HCT116 (cell line): Measurements from ENCODE around the gene SMCO4. TPM values are rescaled to one million over a fixed set of nuclear protein-coding genes. Genes with fewer than 3 reads are reported as not detected.

ENCODE experiments used
- ATAC-seq: fragments of 200-7000 bp; cut with Tn5 transposase; 2 replicates; pipeline ENCODE4 v1.9.1; 2020; ENCODE audit warnings: mild to moderate bottlenecking, moderate library complexity
- BruUV-seq: library from RNA; stranded (reverse); fragments of 400-500 nt; replicated peaks from 2 replicates; lab custom pipeline; 2021; lab: Mats Ljungman, UMichigan
- CTCF ChIA-PET: fragments of 300-600 bp; sonication (Branson Sonifier 250); formaldehyde crosslinking; loops from one replicate; lab custom pipeline; 2021; ENCODE audit warnings: antibody characterized with exemption; lab: Charles Lee
- POLR2A ChIA-PET: fragments of 300-600, 350-600 bp; sonication (Branson Sonifier 250); formaldehyde crosslinking; loops from one replicate; lab custom pipeline; 2021; ENCODE audit warnings: antibody characterized with exemption; lab: Charles Lee
- RAD21 ChIA-PET, 2 experiments: fragments of 300-600 bp; sonication (Branson Sonifier 250); formaldehyde crosslinking; loops; one replicate each; lab custom pipeline; 2023; ENCODE audit warnings: low total read pairs in 2 of 2; ENCODE audit not compliant: uncharacterized antibody in 2 of 2, unreplicated experiment in 2 of 2, low non-redundant PET in 1 of 2; lab: Charles Lee
- DNase-seq: peaks from one replicate; pipeline ENCODE4 v3.0.0-alpha.2; 2010; ENCODE audit warnings: low read depth, low spot score
- H2AFZ ChIP-seq: fragments of 200-600 bp; shearing (Covaris generic), sonication (generic); 2 replicates; pipeline ENCODE4 v1.6.1; 2017; ENCODE audit warnings: low read depth, mixed run types, mixed read lengths, antibody characterized with exemption, low read length; ENCODE audit not compliant: poor library complexity, severe bottlenecking
- H3K27ac ChIP-seq: 2 replicates; pipeline ENCODE4 v1.5.1; 2012; ENCODE audit warnings: low read depth, low read length
- H3K27me3 ChIP-seq: fragments of 200-600 bp; sonication (generic); 2 replicates; pipeline ENCODE4 v1.6.1; 2016; ENCODE audit warnings: mixed run types, low read length, mixed read lengths; ENCODE audit not compliant: insufficient read depth
- H3K36me3 ChIP-seq, 2 experiments: fragments of 200-500 bp in 1 of 2; fragments of 200-600 bp in 1 of 2; sonication (Bioruptor generic) in 1 of 2; sonication (generic) in 1 of 2; 2 replicates each; pipeline versions ENCODE4 v1.5.1 to v1.6.1; 2014 to 2016; ENCODE audit warnings: low read length in 2 of 2, inconsistent platforms in 1 of 2, mixed read lengths in 1 of 2, mixed run types in 1 of 2; ENCODE audit not compliant: insufficient read depth in 2 of 2, control insufficient read depth in 1 of 2
- H3K4me1 ChIP-seq, 2 experiments: fragments of 200-600 bp in 1 of 2; sonication (generic) in 1 of 2; 2 replicates each; pipeline versions ENCODE4 v1.5.1 to v1.6.1; 2012 to 2017; ENCODE audit warnings: low read length in 2 of 2, inconsistent platforms in 1 of 2, mild to moderate bottlenecking in 1 of 2, mixed read lengths in 1 of 2, mixed run types in 1 of 2, moderate library complexity in 1 of 2; ENCODE audit not compliant: insufficient read depth in 2 of 2, control insufficient read depth in 1 of 2
- H3K4me2 ChIP-seq: fragments of 200-600 bp; sonication (generic); 2 replicates; pipeline ENCODE4 v1.6.1; 2017; ENCODE audit warnings: mixed run types, low read length, mixed read lengths
- H3K4me3 ChIP-seq, 2 experiments: fragments of 200-600 bp in 1 of 2; sonication (generic) in 1 of 2; replicated peaks in 1 of 2; 2 replicates each; pipeline ENCODE4 v1.5.1; 2011 to 2016; ENCODE audit warnings: low read length in 2 of 2, control low read depth in 1 of 2, low read depth in 1 of 2, mild to moderate bottlenecking in 1 of 2, mixed read lengths in 1 of 2, mixed run types in 1 of 2
- H3K79me2 ChIP-seq: fragments of 200-600 bp; sonication (generic); 2 replicates; pipeline ENCODE4 v1.6.1; 2017; ENCODE audit warnings: mild to moderate bottlenecking, mixed run types, low read length, moderate library complexity, mixed read lengths; ENCODE audit not compliant: insufficient read depth
- H3K9ac ChIP-seq: fragments of 200-600 bp; sonication (generic); 2 replicates; pipeline ENCODE4 v1.6.1; 2016; ENCODE audit warnings: low read length, mixed read lengths
- H3K9me2 ChIP-seq: fragments of 200-600 bp; sonication (generic), shearing (Covaris generic); 2 replicates; pipeline ENCODE4 v1.6.1; 2017; ENCODE audit warnings: mixed run types, mild to moderate bottlenecking, moderate library complexity; ENCODE audit not compliant: insufficient read depth
- H3K9me3 ChIP-seq, 2 experiments: fragments of 200-500 bp in 1 of 2; fragments of 200-600 bp in 1 of 2; sonication (Bioruptor generic) in 1 of 2; sonication (generic) in 1 of 2; 2 replicates each; pipeline ENCODE4 v1.6.1; 2014 to 2017; ENCODE audit warnings: low read length in 2 of 2, mixed read lengths in 2 of 2, inconsistent platforms in 1 of 2, low read depth in 1 of 2, mild to moderate bottlenecking in 1 of 2, mixed run types in 1 of 2, moderate library complexity in 1 of 2; ENCODE audit not compliant: control insufficient read depth in 1 of 2, insufficient read depth in 1 of 2
- H4K20me1 ChIP-seq: fragments of 200-600 bp; sonication (generic), shearing (Covaris generic); 2 replicates; pipeline ENCODE4 v1.6.1; 2017; ENCODE audit warnings: mixed run types, mild to moderate bottlenecking, moderate library complexity; ENCODE audit not compliant: insufficient read depth
- CBX3 ChIP-seq: IDR thresholded peaks from 2 replicates; pipeline ENCODE4 v1.6.1; 2012; ENCODE audit warnings: low read depth
- ELF1 ChIP-seq: IDR thresholded peaks from 2 replicates; pipeline ENCODE4 v1.6.1; 2012; ENCODE audit warnings: low read depth, borderline replicate concordance
- POLR2AphosphoS5 ChIP-seq: IDR thresholded peaks from 2 replicates; pipeline ENCODE4 v1.6.1; 2011; ENCODE audit warnings: mild to moderate bottlenecking, low read depth, low read length, moderate library complexity
- SIN3A ChIP-seq: IDR thresholded peaks from 2 replicates; pipeline ENCODE4 v1.6.1; 2012; ENCODE audit warnings: low read depth
- SRF ChIP-seq: IDR thresholded peaks from 2 replicates; pipeline ENCODE4 v1.6.1; 2012; ENCODE audit warnings: low read depth
- intact Hi-C: fragments of 100-400 bp; cut with micrococcal nuclease; formaldehyde crosslinking; loops from 2 replicates; pipeline ENCODE4 v1.10.0; 2022
- total RNA-seq: library from RNA; stranded (reverse); gene quantifications from one replicate; pipeline ENCODE4 v1.2.1, GENCODE V29; 2021; ENCODE audit not compliant: unreplicated experiment
- TF ChIP-seq, protein P1 (sequence below): IDR thresholded peaks from 2 replicates; pipeline ENCODE4 v1.6.1; 2011; ENCODE audit warnings: mild to moderate bottlenecking, low read length, moderate library complexity; ENCODE audit not compliant: insufficient replicate concordance; ENCODE audit errors: extremely low read depth
- TF ChIP-seq, protein P2 (sequence below): IDR thresholded peaks from 2 replicates; pipeline ENCODE4 v1.6.1; 2012; ENCODE audit warnings: low read depth
- TF ChIP-seq, protein P3 (sequence below), 3 experiments: fragments of 200-600 bp in 1 of 3; sonication (generic) in 1 of 3; IDR thresholded peaks in 2 of 3; conservative IDR thresholded peaks in 1 of 3; 2 replicates each; pipeline ENCODE4 v1.5.1; 2012 to 2017; ENCODE audit warnings: low read depth in 2 of 3, low read length in 2 of 3, antibody characterized with exemption in 1 of 3, borderline replicate concordance in 1 of 3, control low read depth in 1 of 3, mild to moderate bottlenecking in 1 of 3, mixed read lengths in 1 of 3, mixed run types in 1 of 3, moderate library complexity in 1 of 3; ENCODE audit not compliant: insufficient read depth in 1 of 3

Gene SMCO4
- total RNA-seq, 1 experiment from 2014 or later: 23.1 TPM

DNA sequence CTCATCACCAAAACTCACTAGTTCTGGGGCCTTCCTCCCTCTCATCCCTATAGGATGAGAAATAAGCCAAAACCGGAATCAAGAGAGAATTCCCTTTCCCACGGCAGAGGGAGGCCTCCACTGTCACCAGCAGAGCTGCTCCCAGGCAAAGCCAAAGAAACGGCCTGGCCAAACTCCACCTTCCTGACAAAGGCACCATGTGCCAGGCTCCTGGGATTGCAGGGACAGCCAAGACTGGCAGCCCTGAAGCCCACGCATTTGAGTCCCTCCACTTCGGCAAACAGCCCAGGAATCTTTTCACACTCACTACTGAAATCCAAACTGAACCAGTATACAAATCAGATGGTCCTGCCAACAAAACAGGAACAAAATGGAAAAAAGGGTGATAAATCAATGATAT lies 6.1 kb downstream of the SMCO4 start:
- no peak for ATAC-seq
- CTCF ChIA-PET: no interaction called here
- Histone ChIP-seq H3K4me3 (no peak overlapping the region), H4K20me1 (no peaks in the 10 kb centered on the region), H3K4me1 (peaks cover 6 to 8% of the 10 kb centered on the region in 2 experiments), H2AFZ (no peak overlapping the region), H3K27ac (no peak overlapping the region), H3K36me3 (no peaks in the 10 kb centered on the region), H3K27me3 (no peaks in the 10 kb centered on the region), H3K79me2 (peaks cover 19% of the 10 kb centered on the region), H3K9me3 (no peaks in the 10 kb centered on the region), H3K9ac (no peak overlapping the region), H3K4me2 (no peak overlapping the region), H3K9me2 (no peaks in the 10 kb centered on the region)
- intact Hi-C loops: no loop called here
- POLR2A ChIA-PET: no interaction called here
- RAD21 ChIA-PET: no interaction called here
- no TSS peak for BruUV-seq
- DNase-seq: no peak
- TF ChIP-seq, protein P1, sequence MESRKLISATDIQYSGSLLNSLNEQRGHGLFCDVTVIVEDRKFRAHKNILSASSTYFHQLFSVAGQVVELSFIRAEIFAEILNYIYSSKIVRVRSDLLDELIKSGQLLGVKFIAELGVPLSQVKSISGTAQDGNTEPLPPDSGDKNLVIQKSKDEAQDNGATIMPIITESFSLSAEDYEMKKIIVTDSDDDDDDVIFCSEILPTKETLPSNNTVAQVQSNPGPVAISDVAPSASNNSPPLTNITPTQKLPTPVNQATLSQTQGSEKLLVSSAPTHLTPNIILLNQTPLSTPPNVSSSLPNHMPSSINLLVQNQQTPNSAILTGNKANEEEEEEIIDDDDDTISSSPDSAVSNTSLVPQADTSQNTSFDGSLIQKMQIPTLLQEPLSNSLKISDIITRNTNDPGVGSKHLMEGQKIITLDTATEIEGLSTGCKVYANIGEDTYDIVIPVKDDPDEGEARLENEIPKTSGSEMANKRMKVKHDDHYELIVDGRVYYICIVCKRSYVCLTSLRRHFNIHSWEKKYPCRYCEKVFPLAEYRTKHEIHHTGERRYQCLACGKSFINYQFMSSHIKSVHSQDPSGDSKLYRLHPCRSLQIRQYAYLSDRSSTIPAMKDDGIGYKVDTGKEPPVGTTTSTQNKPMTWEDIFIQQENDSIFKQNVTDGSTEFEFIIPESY: no peak
- TF ChIP-seq SRF (no peak), POLR2AphosphoS5 (no peak)

DNA sequence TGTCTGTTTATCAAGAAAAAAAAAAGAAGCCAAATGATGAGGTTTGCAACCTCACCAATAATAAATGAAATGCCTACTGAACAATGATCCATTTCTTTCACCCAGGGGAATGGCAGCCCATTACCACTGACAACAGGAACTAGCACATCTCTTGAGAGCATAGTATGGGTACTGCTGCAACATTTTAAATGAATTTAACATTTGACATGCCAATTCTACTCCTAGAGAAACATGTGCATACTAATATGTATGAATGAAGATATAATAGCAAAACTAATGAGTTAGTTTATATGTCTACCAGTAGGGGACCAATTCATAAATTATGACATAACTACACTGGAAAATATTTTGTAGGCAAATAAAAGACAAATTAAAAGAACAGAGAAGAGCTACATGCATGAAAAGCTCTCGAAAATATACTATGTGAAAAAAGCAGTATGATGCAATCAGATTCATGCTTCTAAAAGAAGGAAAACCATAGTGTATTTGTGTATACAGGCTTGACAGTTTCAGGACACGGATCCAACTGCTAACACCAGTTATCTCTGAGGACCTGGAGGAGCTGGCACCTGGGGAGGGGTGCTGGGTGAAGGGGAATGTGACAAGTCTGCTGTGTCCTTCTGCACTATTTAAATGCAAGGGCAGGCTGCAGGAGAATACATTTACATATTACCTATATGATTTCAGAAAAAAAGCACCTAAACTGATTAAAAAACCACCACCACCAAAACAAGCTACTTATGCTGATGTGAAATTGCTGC lies 6.9 kb downstream of the SMCO4 start:
- no peak overlapping the region for H3K4me2 ChIP-seq
- H3K9me2 ChIP-seq: no peaks in the 10 kb centered on the region
- H3K9ac ChIP-seq: no peak overlapping the region
- H3K36me3 ChIP-seq: no peaks in the 10 kb centered on the region
- H2AFZ ChIP-seq: no peak overlapping the region
- intact Hi-C loops: no loop called here
- ChIA-PET CTCF (no interaction called here), RAD21 (no interaction called here), POLR2A (no interaction called here)
- H3K4me1 ChIP-seq: peaks cover 0 to under 1% of the 10 kb centered on the region in 2 experiments; a peak in 1 of 4 replicates
- no peak overlapping the region for H3K4me3 ChIP-seq
- no peaks in the 10 kb centered on the region for H3K9me3 ChIP-seq
- DNase-seq: no peak
- H3K27me3 ChIP-seq: no peaks in the 10 kb centered on the region
- no peak for ATAC-seq
- no peaks in the 10 kb centered on the region for H4K20me1 ChIP-seq
- no peak overlapping the region for H3K27ac ChIP-seq
- peaks cover 18% of the 10 kb centered on the region for H3K79me2 ChIP-seq
- no TSS peak for BruUV-seq
- TF ChIP-seq SRF (no peak), ELF1 (no peak), CBX3 (no peak), SIN3A (no peak)
- TF ChIP-seq, protein P2, sequence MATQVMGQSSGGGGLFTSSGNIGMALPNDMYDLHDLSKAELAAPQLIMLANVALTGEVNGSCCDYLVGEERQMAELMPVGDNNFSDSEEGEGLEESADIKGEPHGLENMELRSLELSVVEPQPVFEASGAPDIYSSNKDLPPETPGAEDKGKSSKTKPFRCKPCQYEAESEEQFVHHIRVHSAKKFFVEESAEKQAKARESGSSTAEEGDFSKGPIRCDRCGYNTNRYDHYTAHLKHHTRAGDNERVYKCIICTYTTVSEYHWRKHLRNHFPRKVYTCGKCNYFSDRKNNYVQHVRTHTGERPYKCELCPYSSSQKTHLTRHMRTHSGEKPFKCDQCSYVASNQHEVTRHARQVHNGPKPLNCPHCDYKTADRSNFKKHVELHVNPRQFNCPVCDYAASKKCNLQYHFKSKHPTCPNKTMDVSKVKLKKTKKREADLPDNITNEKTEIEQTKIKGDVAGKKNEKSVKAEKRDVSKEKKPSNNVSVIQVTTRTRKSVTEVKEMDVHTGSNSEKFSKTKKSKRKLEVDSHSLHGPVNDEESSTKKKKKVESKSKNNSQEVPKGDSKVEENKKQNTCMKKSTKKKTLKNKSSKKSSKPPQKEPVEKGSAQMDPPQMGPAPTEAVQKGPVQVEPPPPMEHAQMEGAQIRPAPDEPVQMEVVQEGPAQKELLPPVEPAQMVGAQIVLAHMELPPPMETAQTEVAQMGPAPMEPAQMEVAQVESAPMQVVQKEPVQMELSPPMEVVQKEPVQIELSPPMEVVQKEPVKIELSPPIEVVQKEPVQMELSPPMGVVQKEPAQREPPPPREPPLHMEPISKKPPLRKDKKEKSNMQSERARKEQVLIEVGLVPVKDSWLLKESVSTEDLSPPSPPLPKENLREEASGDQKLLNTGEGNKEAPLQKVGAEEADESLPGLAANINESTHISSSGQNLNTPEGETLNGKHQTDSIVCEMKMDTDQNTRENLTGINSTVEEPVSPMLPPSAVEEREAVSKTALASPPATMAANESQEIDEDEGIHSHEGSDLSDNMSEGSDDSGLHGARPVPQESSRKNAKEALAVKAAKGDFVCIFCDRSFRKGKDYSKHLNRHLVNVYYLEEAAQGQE: no peak
- TF ChIP-seq, protein P3, sequence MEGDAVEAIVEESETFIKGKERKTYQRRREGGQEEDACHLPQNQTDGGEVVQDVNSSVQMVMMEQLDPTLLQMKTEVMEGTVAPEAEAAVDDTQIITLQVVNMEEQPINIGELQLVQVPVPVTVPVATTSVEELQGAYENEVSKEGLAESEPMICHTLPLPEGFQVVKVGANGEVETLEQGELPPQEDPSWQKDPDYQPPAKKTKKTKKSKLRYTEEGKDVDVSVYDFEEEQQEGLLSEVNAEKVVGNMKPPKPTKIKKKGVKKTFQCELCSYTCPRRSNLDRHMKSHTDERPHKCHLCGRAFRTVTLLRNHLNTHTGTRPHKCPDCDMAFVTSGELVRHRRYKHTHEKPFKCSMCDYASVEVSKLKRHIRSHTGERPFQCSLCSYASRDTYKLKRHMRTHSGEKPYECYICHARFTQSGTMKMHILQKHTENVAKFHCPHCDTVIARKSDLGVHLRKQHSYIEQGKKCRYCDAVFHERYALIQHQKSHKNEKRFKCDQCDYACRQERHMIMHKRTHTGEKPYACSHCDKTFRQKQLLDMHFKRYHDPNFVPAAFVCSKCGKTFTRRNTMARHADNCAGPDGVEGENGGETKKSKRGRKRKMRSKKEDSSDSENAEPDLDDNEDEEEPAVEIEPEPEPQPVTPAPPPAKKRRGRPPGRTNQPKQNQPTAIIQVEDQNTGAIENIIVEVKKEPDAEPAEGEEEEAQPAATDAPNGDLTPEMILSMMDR (IDR thresholded peaks at IDR 0.05 in 2 of 3, conservative IDR thresholded peaks at IDR 0.05 in 1 of 3; ENCODE audit: borderline replicate concordance in 1 of 3, insufficient read depth in 1 of 3, low read depth in 2 of 3, low read length in 2 of 3): peak in 1 of 3 experiments; percentile 31; a peak in 1 of 6 replicates
